ENCODE measurements around the gene RTN4R. TPM values are rescaled to one million over a fixed set of nuclear protein-coding genes. Genes with fewer than 3 reads are reported as not detected.

The RTN4R gene
- polyA plus RNA-seq, 1 of the 3 experiments (the other 2 are of a cell fraction): 0.23 TPM

GRCh38 chr22:20232237-20232598 is 35.9 kb downstream of the RTN4R start:
- Histone ChIP-seq H3F3A (replicated peaks; ENCODE audit: insufficient read depth) (no peaks in the 10 kb centered on the region), H3K4me1 (ENCODE audit: control insufficient read depth in 1 of 2, insufficient read depth in 2 of 2, low read depth in 1 of 2, low read length in 1 of 2) (peaks cover 0 to 11% of the 10 kb centered on the region in 2 experiments; a peak in 1 of 4 replicates), H3K36me3 (replicated peaks in 1 of 2; ENCODE audit: control insufficient read depth in 1 of 2, insufficient read depth in 2 of 2, low read length in 1 of 2) (no peaks in the 10 kb centered on the region), H3K9me2 (no peaks in the 10 kb centered on the region), H3K4me2 (no peak overlapping the region), H3K9me3 (no peaks in the 10 kb centered on the region), H3K79me2 (ENCODE audit: insufficient read depth) (no peaks in the 10 kb centered on the region), H4K20me1 (ENCODE audit: insufficient read depth) (no peaks in the 10 kb centered on the region), H3K9ac (no peak overlapping the region), H3K4me3 (ENCODE audit: low read depth in 2 of 2, low read length in 1 of 2) (no peak overlapping the region), H3K27me3 (ENCODE audit: insufficient read depth) (peaks cover 10% of the 10 kb centered on the region; the same call in 1 of the 2 replicates), H3K27ac (ENCODE audit: low read depth in 2 of 2, low read length in 1 of 2) (no peak overlapping the region), H2AFZ (ENCODE audit: low read depth) (no peak overlapping the region)
- TF ChIP-seq TEAD4 (IDR thresholded peaks at IDR 0.05; ENCODE audit: borderline replicate concordance, insufficient read depth) (no peak), NFIC (IDR thresholded peaks at IDR 0.05; ENCODE audit: borderline replicate concordance) (no peak), IRF3 (IDR thresholded peaks at IDR 0.05; ENCODE audit: low read depth, low read length) (no peak), MXI1 (IDR thresholded peaks at IDR 0.05; ENCODE audit: low read depth, low read length) (no peak), MEF2A (IDR thresholded peaks at IDR 0.05; ENCODE audit: borderline replicate concordance, low read depth) (no peak), REST (IDR thresholded peaks at IDR 0.05; ENCODE audit: low read depth, low read length) (no peak)
- WGBS (ENCODE audit: low lambda C conversion rate): no CpG with 5 or more reads among the region's 6 CpGs
- no peak for DNase-seq
- ChIA-PET POLR2A (no interaction called here), CTCF (interaction anchor here (2.0 kb wide), 1 partner anchor 75 kb away, joined by 5 read pairs; no protein-coding TSS in a partner anchor)

GRCh38 chr22:20231514-20232236 is 36.4 kb downstream of the RTN4R start:
- Histone ChIP-seq H2AFZ (ENCODE audit: low read depth) (no peak overlapping the region), H3K9me3 (no peaks in the 10 kb centered on the region), H3K4me3 (ENCODE audit: low read depth in 2 of 2, low read length in 1 of 2) (no peak overlapping the region), H3K27me3 (ENCODE audit: insufficient read depth) (peaks cover 10% of the 10 kb centered on the region; the same call in 1 of the 2 replicates), H4K20me1 (ENCODE audit: insufficient read depth) (no peaks in the 10 kb centered on the region), H3K9ac (no peak overlapping the region), H3K27ac (ENCODE audit: low read depth in 2 of 2, low read length in 1 of 2) (no peak overlapping the region), H3K4me2 (no peak overlapping the region), H3K79me2 (ENCODE audit: insufficient read depth) (no peaks in the 10 kb centered on the region), H3K9me2 (no peaks in the 10 kb centered on the region), H3F3A (replicated peaks; ENCODE audit: insufficient read depth) (no peaks in the 10 kb centered on the region), H3K36me3 (replicated peaks in 1 of 2; ENCODE audit: control insufficient read depth in 1 of 2, insufficient read depth in 2 of 2, low read length in 1 of 2) (no peaks in the 10 kb centered on the region), H3K4me1 (ENCODE audit: control insufficient read depth in 1 of 2, insufficient read depth in 2 of 2, low read depth in 1 of 2, low read length in 1 of 2) (peaks cover 0 to 16% of the 10 kb centered on the region in 2 experiments; a peak in 1 of 4 replicates)
- no peak for DNase-seq
- ChIA-PET CTCF (interaction anchor here (2.0 kb wide), 1 partner anchor 75 kb away, joined by 5 read pairs; no protein-coding TSS in a partner anchor), POLR2A (no interaction called here)
- WGBS (ENCODE audit: low lambda C conversion rate): 64% methylated on average over 10 of the region's 17 CpGs
- TF ChIP-seq RCOR1 (IDR thresholded peaks at IDR 0.05; ENCODE audit: low read length): no peak
- no peak for TF ChIP-seq SMC3 (IDR thresholded peaks at IDR 0.05; ENCODE audit: low read depth, low read length)
- no peak for TF ChIP-seq IRF3 (IDR thresholded peaks at IDR 0.05; ENCODE audit: low read depth, low read length)
- TF ChIP-seq EZH2phosphoT487 (IDR thresholded peaks at IDR 0.05; ENCODE audit: borderline replicate concordance, low read depth): no peak
- no peak for TF ChIP-seq MXI1 (IDR thresholded peaks at IDR 0.05; ENCODE audit: low read depth, low read length)
- no peak for TF ChIP-seq GABPA (IDR thresholded peaks at IDR 0.05; ENCODE audit: low read depth)
- TF ChIP-seq, protein P1, sequence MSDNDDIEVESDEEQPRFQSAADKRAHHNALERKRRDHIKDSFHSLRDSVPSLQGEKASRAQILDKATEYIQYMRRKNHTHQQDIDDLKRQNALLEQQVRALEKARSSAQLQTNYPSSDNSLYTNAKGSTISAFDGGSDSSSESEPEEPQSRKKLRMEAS (IDR thresholded peaks at IDR 0.05; ENCODE audit: low read depth): no peak
- TF ChIP-seq YY1 (IDR thresholded peaks at IDR 0.05; ENCODE audit: low read depth): no peak
- TF ChIP-seq REST (IDR thresholded peaks at IDR 0.05; ENCODE audit: low read depth, low read length): no peak
